ENCODE measurements around the gene FAM110D.

Gene FAM110D

DNA sequence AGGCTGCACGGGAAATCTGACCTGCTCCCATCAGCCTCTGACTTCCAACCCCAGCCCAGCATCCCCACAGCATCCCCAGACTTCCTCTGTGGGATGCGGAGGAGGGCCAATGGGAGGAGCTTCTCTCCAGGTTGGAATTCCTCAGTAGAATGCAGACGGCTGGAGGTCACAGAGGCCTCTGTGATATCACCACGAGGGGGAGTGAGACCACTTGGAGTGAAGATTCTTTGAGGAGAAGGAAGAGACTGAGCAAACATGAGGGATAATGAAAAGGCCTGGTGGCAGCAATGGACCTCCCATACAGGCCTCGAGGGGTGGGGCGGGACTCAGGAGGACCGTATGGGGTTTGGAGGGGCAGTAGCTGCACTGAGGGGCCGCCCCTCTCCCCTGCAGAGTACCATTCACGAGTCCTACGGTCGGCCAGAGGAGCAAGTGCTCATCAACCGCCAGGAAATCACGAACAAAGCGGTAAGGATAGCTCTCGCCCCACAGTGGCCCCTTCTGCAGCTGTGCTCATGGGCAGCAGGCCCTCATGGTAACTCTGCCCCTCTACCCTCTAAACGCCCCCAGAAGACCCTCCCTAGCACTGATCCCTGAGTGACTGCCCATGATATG lies 31.6 kb downstream of the FAM110D start, which contains the start of gene CATSPER4:
Gene CATSPER4, plus strand, starts transcription at position 230 of the 615 bp plus-strand sequence. Its CDS starts 26 bp downstream, at position 256.
- DNase-seq: no peak

DNA sequence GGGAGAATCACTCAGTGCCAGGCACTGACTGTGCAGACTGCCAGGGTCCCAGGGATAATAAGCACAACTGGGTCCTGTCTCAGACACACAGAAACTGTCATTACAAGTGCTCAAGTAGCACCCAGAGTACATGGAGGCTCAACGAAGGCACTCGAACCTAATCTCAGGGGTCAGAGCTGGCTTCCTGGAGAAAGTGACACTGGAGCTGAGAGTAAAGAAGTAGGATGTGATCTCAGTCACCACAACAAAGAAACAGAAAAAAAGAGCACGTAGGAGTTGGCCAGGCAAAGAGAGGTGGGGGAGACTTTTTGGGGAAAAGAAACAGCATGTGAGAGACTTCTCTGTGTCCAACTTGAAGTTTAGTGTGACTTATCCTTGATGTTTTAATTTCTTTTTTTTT lies 32.9 kb downstream of the FAM110D start:
- DNase-seq: no peak

DNA sequence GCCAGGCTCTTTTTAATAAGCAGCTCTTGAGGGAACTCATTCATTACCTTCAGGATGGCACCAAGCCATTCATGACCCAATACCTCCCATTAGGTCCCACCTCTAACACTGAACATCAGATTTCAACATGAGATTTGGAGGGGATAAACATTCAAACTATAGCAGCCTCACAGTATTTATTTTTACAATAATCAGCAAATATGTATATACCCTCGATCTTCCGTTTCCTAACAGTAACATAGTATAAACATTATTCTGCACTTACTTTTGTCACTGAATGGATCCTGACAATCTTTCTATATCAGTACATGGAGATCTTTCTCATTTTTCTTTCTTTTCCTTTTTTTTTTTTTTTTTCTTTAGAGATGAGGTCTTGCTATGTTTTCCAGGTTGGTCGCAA lies 36.9 kb downstream of the FAM110D start:
- DNase-seq: no peak

DNA sequence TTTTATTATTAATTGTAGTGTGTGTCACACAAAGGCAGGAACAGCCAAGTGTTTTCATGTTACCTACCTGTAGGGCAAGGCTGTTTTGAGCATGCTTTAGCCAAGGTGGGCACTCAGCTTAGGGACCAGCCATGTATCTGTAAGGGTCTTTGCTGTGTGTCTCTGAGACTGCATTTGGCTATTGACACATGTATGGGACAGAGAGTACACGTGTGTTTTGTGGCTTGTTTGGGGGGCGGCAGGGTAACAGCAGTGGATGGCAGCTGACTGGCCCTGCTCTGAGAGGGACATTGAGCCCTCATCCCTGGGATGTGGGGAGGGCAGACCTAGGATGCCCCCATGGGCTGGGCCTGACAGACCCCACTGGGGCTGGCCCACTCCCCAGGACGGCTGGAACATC lies 38.4 kb downstream of the FAM110D start:
- DNase-seq: no peak

DNA sequence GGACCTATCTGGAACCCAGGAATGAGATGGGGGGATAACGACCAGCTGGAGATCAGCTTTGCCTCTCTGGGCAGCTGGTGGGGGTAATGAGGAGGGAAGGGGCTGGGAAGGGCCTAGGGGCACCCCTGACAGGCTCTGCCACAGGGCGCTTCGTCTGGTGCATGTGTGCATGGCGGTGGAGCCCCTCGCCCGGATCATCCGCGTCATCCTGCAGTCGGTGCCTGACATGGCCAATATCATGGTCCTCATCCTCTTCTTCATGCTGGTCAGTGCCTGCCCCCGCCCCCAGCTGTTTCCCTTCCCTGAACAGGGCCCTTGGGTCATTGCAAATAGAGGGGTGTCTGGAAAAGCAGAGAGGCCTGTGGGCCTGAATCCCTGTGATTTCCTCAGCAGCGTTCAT lies 38.9 kb downstream of the FAM110D start:
- no peak for DNase-seq

DNA sequence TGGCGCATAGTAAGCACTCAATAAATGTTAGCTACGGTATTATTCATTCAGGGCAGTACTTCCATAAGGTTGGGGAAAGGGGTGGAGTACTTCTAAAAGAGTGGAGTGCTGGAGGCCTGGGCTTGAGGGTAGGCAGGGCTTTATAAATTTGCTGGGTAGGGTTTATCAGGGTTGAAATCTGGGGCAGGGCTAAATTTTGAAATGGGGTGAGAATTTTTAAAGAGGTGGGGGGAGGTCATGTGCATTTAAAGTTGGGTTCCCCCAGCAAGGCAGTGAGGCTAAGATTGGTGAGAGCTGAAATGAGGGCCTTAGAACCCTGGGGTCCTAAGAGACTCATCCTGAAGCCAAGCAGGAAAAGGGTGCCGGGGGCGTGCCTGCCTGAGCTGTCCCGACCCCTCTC lies 41.5 kb downstream of the FAM110D start:
- no peak for DNase-seq

DNA sequence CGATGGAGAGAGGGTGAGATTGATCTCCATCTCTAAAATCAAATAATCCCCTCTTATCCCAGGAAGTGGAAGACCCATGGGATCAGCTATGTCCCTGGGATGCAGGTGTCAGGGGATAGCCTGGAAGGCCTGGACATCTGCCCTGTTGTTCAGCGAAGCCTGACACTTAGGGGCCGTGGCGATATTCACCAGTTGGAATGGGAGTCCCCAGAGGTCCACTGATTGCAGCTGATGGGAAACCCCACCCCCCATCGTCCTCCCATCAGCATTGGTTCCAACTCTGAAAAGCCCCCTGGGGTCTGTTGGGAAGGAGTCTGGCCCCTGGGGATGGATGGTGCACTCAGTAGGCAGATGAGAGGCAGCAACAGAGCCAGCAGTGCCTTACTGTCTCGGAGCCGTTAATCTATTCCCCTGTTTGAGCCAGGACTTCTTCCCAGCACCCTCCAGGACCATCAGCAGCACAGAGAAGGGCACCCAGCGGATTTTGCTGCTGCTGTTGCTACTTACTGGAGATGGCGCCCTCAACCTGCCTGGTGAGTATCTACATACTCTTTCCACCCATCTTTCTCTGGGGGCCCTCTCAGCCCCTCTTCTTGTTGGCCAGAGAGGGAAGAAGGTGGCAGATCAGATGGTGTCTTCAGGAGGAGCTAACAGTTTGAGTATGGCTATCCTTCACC lies 44.9 kb downstream of the FAM110D start:
- DNase-seq: no peak

DNA sequence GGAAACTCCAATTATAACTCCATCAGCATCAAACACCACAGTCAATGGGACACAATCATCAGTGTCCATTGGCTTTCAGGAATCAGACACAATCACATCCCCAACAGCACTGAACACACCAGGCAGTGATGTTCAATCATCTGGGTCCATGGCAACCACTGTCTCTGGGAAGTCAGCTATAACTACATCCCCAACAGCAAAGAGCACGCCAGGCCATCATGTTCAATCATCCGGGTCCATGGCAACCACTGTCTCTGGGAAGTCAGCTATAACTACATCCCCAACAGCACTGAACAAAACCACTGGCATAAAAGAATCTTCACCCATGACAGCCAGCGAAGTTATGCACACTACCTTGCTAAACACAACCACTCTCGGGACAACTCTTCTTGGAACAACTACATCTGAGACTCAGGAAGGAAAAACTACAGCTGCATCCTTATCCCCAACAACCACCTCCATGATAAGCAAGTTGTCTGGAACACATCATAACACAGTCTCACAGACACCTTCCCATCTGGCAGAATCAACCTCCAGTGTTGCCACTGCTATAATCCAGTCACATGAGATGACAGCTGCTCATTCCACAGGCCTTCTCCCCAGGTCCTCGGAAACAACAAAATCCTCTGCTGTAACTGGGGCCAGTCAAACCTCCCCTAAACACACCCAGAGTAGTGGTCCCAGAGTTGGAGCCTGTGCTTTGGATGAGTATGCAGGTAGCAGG lies 51.4 kb downstream of the FAM110D start:
- DNase-seq: no peak

DNA sequence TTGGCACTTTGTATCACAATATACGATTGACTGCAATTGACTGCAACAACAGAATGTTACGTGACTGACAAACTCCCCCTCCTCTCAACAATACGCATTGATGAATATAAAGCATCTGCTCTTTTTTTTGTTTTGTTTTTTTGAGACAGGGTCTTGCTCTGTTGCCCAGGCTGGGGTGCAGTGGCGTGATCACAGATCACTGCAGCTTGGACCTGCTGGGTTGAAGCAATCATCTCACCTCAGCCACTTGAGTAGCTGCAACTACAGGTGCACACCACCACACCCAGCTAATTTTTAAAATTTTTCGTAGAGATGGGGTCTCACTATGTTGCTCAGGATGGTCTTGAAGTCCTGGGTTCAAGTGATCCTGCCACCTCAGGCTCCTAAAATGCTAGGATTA lies 53.8 kb downstream of the FAM110D start:
- DNase-seq: no peak

DNA sequence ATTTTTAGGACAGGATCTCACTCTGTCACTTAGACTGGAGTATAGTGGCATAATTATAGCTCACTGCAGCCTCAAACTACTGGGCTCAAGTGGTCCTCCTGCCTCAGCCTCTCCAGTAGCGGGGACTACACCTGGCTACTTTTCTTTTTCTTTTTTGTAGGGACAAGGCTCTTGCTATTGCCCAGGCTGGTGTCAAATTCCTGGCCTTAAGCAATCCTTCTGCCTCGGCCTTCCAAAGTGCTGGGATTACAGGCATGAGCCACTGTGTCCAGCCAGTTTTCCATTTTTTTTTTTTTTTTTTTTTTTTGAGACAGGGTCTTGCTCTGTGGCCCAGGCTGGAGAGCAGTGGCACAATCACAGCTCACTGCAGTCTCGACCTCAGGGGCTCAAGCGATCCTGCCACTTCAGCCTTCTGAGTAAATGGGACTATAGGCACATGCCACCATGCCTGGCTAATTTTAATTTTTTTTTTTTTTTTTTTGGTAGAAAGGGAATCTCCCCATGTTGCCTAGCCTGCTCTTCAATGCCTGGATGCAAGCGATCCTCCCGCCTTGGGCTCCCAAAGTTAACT lies 54.5 kb downstream of the FAM110D start:
- DNase-seq: no peak

Measured in T1000 (cell line).